Hypothalamus (tissue), 51 donors: ENCODE data around the gene GAGE12G.
"Not testable (repeated sequence)": the region's sequence is repeated elsewhere in the genome, so short reads cannot be mapped to it uniquely, and the experiment has no call there.

Source experiments
- DNase-seq, 51 donors: peaks; one replicate each; lab custom pipeline; 2025; lab: John Stamatoyannopoulos, UW

GAGE12G gene

DNA sequence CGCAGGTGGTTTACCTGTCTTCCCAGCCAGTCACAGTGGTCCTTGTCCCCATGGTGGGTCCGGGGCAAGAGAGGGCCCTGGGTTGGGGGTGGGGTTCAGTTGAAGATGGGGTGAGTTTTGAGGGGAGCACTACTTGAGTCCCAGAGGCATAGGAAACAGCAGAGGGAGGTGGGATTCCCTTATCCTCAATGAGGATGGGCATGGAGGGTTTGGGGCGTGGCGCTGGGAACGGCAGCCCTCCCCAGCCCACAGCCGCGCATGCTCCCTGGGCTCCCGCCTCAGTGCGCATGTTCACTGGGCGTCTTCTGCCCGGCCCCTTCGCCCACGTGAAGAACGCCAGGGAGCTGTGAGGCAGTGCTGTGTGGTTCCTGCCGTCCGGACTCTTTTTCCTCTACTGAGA lies at the start of gene GAGE12G:
TSS of gene GAGE12G (plus strand) at position 301 of the 400 bp plus-strand sequence. CDS start 1,155 bp downstream, outside the sequence.
- not testable (repeated sequence) for DNase-seq

DNA sequence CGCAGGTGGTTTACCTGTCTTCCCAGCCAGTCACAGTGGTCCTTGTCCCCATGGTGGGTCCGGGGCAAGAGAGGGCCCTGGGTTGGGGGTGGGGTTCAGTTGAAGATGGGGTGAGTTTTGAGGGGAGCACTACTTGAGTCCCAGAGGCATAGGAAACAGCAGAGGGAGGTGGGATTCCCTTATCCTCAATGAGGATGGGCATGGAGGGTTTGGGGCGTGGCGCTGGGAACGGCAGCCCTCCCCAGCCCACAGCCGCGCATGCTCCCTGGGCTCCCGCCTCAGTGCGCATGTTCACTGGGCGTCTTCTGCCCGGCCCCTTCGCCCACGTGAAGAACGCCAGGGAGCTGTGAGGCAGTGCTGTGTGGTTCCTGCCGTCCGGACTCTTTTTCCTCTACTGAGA lies 38.3 kb upstream of the GAGE12G start, which contains the start of gene GAGE12C:
TSS of gene GAGE12C (plus strand) at position 301 of the 400 bp plus-strand sequence. CDS start 1,155 bp downstream, outside the sequence.
- DNase-seq = not testable (repeated sequence)

GRCh38 chrX:49541433-49541832 lies 28.8 kb upstream of the GAGE12G start, which contains the start of gene GAGE12D:
TSS of gene GAGE12D (plus strand) at chrX:49541733. CDS start at chrX:49542888, 1,155 bp downstream.
- not testable (repeated sequence) for DNase-seq

DNA sequence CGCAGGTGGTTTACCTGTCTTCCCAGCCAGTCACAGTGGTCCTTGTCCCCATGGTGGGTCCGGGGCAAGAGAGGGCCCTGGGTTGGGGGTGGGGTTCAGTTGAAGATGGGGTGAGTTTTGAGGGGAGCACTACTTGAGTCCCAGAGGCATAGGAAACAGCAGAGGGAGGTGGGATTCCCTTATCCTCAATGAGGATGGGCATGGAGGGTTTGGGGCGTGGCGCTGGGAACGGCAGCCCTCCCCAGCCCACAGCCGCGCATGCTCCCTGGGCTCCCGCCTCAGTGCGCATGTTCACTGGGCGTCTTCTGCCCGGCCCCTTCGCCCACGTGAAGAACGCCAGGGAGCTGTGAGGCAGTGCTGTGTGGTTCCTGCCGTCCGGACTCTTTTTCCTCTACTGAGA lies 19.2 kb upstream of the GAGE12G start, which contains the start of gene GAGE12E:
TSS of gene GAGE12E (plus strand) at position 301 of the 400 bp plus-strand sequence. CDS start 1,155 bp downstream, outside the sequence.
- not testable (repeated sequence) for DNase-seq

- DNase-seq = not testable (repeated sequence)
Measured at GRCh38 chrX:49560542-49560941, 9.7 kb upstream of the GAGE12G start, which contains the start of gene GAGE12F. TSS of gene GAGE12F (plus strand) at chrX:49560842. CDS start at chrX:49561997, 1,155 bp downstream.

GRCh38 chrX:49568728-49569127 lies 1.5 kb upstream of the GAGE12G start:
- not testable (repeated sequence) for DNase-seq

GRCh38 chrX:49569152-49569551 lies 1.0 kb upstream of the GAGE12G start:
- DNase-seq = not testable (repeated sequence)

- DNase-seq = not testable (repeated sequence)
Measured at GRCh38 chrX:49579649-49580048, 9.4 kb downstream of the GAGE12G start, which contains the start of gene GAGE12H. TSS of gene GAGE12H (plus strand) at chrX:49579949. CDS start at chrX:49581104, 1,155 bp downstream.

DNA sequence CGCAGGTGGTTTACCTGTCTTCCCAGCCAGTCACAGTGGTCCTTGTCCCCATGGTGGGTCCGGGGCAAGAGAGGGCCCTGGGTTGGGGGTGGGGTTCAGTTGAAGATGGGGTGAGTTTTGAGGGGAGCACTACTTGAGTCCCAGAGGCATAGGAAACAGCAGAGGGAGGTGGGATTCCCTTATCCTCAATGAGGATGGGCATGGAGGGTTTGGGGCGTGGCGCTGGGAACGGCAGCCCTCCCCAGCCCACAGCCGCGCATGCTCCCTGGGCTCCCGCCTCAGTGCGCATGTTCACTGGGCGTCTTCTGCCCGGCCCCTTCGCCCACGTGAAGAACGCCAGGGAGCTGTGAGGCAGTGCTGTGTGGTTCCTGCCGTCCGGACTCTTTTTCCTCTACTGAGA lies 19.0 kb downstream of the GAGE12G start, which contains the start of gene GAGE2A:
TSS of gene GAGE2A (plus strand) at position 301 of the 400 bp plus-strand sequence. CDS start 1,155 bp downstream, outside the sequence.
- not testable (repeated sequence) for DNase-seq

DNA sequence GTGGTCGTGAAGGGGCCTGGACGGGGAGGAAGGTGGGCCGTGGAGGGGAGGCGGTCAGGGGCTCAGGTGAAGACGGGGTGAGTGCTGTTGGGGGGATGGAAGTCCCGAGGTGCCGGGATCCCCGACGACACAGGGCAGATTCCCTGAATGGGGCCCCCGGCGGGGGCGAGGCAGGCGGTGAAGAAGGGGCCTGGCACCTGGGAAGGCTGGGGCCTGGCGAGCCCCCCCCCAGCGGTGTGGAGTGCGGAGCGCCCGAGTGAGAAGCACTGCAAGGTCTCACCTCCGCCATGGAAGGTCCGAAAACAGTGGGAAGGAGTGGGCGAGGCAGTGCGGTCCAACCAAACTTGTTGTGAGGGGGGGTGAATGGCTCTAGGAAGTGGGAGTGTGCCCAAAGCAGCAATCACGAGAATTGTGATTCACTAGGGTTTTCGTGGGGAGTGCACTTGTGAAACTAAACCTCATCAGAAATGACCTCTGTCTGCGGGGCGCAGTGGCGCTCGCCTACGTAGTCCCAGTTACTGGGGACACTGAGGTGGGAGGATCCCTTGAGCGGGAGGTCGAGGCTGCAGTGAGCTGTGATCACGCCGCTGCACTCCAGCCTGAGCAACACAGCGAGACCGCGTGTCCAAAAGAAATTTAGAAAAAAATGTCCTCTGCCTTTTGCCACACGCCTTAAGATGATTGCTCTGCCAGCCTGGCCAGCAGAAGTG lies 19.7 kb downstream of the GAGE12G start:
- not testable (repeated sequence) for DNase-seq

DNA sequence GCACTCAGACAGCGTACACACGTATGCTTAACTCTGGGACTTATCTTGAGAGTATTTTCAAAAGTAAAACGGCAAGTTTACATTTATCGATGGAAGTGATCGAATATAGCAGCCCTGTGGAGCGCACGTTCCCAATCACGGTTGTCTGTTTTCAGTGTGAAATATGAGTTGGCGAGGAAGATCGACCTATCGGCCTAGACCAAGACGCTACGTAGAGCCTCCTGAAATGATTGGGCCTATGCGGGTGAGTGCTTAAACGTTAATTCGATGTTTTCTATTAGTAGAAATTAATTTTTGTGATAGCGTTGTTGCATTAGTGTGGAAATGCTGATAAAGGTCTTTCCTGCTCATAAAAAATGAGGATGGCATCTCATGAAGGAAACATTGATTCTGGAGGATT lies 20.3 kb downstream of the GAGE12G start:
- DNase-seq = not testable (repeated sequence)

DNA sequence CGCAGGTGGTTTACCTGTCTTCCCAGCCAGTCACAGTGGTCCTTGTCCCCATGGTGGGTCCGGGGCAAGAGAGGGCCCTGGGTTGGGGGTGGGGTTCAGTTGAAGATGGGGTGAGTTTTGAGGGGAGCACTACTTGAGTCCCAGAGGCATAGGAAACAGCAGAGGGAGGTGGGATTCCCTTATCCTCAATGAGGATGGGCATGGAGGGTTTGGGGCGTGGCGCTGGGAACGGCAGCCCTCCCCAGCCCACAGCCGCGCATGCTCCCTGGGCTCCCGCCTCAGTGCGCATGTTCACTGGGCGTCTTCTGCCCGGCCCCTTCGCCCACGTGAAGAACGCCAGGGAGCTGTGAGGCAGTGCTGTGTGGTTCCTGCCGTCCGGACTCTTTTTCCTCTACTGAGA lies 28.5 kb downstream of the GAGE12G start, which contains the start of gene GAGE1:
TSS of gene GAGE1 (plus strand) at position 301 of the 400 bp plus-strand sequence. CDS start 1,155 bp downstream, outside the sequence.
- DNase-seq = not testable (repeated sequence)

DNA sequence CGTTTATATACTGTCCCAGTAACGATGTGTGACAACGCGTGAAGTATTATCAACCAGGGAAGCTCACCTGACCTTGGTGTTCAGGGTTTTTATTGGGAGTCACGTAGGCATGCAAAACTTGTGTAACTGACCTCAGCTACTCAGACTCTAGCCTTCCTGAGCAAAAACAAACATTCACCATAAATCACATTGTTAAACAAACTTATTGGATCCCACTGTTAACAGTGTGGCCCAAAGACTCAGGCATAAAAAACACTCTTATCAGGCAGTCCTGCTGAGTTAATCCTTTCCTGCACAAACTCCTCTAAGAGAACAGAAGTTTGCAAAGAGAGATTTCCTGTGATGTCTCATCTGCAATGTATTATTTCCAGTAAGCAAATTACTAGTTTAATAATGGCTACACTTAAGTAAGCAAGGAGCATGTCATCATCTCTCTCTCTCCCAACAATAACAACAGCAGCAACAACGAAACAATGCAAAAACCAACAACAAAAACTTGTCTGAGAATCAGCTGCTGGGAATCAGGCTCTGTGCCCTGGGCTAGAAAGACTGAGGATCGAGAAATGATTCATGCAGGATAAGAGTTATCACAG lies 40.6 kb downstream of the GAGE12G start:
- DNase-seq = no peak

DNA sequence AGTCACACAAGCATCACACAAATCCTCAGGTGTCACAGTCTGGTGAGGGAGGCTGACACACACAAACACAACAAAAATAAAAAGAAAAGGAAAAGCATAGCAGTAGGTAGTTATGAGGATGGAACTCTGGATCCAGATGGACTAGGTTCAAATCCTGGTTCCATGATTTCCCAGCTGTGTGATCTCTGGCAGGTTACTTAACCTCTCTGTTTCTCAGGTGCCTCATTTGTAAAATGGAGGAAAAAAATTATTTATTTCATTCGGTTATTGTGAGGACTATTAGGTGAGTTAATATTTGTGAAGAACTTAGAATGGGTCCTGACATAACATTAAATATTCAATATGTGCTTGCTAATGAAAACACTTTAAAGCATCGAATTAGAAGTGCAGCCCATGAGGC lies 48.4 kb downstream of the GAGE12G start:
- DNase-seq = no peak
